Raji (cell line): ENCODE data around the gene MPG.

ENCODE experiments used
- POLR2A ChIP-seq: IDR thresholded peaks from 2 replicates; pipeline ENCODE4 v1.6.1; 2011; ENCODE audit warnings: low read depth, low read length, control low read depth; ENCODE audit not compliant: insufficient read depth

The MPG gene

DNA sequence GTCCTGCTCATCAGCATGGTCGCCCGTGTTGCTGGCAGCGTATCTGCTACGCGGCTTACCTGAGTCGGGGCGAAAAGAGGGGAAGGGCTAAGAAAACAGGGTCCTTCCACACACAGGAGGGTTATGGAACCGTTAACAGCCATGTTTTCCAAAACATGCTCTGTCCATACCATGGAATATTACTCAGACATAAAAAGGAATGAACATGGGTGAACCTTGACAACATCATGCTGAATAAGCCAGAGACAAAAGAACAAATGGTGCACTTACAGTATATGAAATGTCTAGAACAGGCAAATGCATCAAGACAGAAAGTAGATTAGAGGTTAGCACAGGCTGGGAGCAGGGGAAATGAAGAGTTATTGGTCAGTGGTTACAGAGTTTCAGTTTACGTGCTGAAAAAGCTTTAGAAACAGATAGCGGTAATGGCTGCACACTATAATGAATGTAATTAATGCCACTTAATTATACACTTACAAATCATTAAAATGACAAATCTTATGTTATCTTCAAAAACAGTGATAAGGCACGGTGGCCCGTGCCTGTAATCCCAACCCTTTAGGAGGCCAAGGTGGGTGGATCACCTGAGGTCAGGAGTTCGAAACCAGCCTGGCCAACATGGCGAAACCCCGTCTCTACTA is 52.6 kb downstream of the MPG start:
- TF ChIP-seq POLR2A = no peak

DNA sequence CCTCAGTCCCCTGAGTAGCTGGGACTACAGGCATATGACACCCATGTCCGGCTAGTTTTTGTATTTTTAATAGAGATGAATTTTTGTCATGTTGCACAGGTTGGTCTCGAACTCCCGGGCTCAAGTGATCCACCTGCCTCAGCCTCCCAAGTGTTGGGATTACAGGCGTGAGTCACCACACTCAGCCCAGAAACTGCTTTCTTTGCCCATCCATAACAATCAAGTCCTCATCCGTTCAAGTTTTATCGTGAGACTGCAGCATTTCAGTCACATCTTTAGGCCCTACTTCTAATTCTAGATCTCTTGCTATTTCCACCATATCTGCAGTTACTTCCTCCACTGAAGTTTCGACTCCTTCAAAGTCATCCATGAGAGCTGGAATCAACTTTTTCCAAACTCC is 54.1 kb downstream of the MPG start:
- TF ChIP-seq POLR2A = no peak

DNA sequence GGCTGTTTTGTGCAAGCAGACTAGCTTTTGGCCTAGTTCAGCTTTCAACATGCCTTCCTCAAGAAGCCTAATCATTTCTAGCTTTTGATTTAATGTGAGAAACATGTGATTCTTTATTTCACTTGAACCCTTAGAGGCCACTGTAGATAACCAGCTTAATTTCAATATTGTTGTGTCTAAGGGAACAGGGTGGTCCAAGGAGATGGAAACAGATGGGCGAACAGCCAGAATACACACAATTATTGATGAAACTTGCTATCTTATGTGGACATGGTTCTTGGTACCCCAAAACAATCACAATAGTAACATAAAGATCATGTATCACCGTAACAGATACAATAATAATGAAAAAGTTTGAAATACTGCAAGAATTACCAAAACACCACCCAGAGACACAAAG is 55.7 kb downstream of the MPG start:
- TF ChIP-seq POLR2A = no peak
